Measurements from ENCODE around the gene CCNL1.

The CCNL1 gene

DNA sequence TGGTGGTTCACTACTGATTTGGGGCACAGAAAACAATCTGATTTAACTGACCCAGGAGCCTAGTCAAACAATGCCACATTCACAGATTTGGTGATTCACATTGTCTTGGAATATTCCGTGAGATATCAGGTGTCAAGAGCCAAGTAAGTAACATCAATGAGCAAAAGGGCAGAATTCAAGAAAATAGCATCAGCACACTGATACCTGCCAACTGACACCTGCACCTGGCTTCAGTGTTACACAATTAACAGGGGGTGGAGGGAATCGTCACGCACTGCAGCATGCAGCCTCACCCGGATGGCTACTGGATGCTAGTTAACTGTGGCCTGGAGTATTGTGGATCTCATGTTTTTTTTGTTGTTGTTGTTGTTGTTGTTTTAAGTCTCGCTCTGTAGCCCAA lies 17.6 kb downstream of the CCNL1 start:
- no peak for DNase-seq

DNA sequence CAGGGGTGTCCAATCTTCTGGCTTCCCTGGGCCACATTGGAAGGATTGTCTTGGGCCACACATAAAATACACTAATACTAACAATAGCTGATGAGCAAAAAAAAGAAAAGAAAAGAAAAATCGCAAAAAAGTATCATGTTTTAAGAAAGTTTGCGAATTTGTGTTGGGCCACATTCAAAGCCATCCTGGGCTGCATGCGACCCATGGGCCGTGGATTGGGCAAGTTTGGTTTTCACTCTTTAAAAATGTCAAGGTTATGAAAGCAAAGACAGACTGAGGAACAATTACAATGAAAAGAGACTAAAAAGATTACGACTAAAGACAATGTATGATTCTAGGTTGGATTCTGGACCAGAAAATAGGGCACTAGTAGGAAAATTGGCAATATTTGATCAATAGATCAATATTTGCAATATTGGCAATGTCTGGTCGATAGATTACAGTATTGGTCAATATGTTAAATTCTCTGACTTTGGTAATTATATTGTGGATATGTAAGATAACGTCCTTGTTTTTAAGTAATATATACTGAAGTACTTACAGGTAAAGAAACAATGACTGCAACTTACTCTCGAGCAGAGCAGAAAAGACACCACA lies 19.9 kb downstream of the CCNL1 start:
- DNase-seq: no peak

DNA sequence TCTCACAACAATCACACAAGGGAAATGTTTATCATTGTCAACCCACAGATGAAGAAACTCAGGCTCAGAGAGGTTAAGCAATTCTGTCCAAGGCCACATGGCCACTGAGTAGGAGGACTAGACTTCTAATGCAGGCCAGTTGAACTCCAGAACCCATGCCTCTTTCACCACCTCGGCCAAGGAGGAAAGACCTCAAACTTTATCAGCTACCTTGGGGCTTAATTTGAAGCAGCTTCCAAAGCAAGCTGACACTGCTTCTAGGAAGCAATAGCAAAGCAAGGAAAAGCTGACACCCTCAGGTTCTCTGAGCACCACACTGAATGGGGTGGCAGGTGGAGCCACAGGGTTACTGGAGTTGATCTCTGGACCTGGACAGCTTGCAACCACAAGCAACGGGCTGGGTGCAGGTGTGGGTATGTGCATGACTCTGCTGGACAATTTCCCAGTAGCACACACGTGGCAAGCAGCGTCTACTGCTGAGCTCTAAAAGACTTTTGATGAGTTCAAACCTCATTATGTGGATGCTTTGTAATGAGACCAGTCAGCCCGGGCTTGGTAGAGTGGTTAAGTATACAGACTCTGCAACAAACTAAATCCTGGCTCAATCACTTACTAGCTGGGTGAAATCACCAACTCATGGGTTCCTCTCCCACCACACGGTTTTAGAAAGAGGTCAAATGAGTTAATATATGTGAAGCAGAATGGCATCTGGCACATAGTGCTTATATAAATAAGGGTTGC lies 23.1 kb downstream of the CCNL1 start:
- no peak for DNase-seq

DNA sequence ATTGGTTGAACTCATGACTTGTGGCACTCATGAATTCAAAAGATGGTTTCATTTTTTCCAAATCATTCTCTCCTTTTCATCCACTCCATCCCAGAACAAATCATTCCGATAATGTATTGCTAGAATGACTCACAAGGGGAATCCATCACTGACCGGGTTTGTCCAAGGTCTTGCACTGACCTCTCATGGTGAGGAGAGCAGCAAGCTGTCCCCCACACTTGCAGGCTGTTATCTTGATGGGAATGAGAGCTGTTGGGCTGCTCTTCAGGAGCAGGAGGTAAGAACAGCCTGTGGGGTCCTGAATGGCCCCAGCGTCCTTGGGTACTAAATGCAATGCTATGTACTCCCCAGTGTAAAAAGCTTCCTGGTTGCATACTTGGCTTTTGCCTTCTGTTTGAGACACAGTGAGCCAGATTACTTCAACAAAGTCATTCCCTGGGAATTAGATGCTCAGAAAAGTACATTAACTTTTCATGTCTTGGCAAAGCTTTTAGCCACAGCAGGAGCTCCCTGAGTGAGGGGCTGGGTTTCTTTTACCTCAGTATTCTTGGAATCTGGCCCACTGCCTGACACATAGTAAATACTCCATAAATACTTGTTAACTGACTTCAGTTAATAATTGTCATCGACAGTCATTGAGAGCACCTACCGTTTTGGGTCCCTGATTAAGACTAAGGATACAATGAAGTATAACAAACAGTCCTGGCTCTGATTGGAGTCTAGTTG lies 24.1 kb downstream of the CCNL1 start:
- no peak for DNase-seq

DNA sequence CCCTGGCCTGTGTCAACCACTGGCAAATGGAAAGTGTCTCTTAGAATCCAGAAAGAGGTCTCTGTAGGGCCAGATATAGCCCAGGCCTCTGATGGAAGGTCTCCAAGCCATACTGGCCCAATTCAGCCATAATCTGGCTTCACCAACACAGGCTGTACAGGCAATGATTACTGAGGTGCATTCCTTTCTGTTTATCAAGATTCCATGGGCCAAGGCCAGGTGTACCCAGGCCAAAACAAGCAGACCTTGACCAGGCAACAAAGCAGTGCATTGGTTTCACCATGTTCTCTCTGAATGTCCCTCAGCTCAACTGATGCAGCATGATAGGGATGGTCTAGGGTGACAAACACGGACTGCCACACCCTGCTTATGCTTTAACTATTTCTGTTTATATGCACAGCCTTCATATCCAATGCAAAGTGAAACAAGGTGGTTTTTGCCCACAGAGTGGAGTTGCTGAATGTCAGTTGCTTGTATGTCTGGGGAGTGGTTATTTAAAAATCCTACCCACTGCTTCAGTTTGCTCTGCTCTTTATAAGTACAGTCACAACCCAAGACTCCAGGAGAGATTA lies 25.2 kb downstream of the CCNL1 start:
- DNase-seq: no peak

DNA sequence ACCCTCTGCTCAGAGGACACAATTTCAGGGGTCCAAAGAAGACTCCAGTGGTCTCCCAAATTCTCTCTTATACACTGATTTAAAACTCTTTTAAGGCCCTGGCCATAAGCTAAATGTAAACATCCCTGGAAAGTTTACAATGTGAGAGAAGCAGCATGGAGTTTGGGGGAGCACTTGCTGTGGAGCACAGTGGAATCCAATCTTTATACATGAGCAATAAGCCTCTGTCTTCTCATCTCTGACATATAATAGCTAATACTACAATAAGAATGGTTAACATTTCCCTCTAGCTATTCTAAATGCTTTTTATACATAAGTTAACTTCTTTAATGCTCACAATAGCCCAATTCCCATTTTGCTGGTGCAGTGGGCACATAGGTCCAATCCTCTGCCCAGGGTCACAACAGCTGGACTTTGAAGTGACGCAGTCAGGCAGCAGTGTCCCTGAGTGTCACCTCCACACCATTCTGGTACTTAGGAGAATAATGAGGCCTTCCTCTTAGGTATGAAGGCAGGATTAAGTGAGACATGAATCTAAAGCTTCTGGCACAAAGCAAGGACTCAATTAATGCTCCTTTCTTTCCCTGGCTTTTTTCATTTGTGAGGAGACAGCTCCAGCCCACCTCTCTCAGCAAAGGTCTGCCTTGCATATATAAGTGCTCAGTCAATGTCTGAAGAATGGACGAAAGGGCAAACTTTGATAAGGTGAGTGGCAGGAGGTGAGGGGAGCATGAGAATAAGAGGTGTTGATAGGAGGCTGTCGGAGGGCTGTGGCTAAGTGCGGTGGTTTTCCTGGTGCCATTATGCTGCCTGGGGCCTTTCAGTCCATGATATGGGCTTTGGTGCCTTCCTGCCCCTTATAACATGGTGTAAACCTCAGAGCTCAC lies 26.3 kb downstream of the CCNL1 start:
- no peak for DNase-seq

DNA sequence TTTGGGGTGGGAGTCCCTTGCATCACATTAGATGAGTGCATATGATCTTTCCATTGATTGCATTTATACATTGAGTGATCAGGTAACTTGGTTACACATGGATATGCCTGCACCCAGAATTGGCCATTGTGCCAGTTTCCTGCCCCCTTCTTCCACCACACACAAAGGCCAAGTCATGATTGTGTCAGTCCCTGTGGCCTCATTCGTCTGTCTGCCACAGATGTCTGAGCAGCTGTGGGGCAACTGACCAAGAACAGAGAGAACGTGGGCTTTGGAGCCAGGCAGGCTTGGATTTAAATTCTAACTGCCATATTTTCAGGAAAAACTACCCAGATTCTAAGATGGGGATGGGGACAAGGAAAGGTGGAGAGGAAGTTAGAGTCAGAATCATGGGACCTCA lies 27.0 kb downstream of the CCNL1 start:
- no peak for DNase-seq

DNA sequence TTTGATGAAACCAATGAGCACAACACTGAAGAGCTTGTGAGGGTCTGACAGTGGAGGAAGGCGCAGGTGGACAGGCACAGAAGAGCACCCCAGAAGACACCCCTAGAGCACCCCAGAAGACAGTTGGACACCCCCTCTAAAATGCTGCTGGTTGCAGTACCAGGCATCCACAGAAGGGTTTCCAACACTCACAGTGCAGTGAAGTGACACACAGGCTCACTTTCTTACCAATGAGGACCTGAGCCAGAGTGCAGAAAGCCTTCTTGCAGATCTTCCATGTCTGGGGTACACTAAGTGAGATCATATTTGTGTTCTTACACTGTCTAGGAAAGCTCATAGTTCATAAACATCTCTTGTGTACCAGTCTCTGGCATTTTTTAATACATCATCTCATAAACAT lies 27.6 kb downstream of the CCNL1 start:
- no peak for DNase-seq

DNA sequence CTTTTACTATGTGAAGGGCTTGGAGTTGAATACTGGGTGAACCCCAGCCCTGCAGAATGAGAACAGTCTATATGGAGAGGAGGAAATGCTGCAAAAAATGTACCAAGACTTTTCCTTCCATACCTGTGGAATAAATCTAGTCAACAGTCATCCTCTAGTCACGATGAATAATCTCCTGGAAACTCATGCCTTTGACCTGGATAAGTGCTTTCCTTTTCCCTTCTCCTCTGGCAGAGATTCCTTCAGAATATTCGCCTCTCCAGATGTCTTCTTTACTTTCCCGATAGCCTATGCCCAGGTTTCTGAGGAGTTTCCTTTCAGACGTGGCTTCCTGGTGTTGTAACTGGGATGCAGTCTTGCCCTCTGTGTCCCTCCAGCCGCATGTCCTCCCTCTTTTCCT lies 28.1 kb downstream of the CCNL1 start:
- no peak for DNase-seq

DNA sequence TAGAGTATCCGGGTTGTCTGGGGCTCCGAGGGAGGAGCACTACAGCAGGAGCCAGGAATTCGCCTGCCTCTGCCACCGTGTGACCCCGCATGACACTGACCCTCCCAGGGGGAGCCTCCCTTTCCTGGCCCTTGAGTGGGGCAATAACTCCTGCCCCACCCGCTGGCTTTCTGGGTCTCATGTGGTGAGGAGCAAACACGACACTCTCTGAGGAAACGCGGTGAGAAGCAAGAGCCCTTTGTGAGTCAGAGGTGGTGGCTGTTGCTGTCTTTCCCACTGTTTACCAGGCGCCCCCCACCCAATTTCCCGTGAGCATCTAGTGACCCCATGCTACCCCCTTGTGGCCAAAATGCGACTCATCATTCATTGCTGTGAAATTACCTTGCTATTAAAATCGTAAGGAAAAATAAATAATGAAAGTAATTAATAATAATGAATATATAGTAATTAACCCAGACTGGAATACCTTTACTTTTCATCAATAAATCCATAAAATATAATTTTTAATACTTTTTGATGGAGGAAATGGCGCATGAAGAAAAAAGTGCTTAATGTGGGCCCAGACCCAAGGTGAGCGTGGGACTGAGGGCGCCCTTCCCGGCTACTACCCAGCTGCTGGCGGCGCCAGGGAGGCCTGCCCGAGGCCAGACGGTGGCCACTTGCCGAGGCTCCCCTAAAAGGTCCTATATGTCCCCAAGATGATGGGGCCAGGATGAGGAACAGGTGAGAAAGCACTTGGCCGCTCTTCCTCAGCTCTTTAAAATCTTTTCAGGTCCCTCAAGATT lies 29.3 kb downstream of the CCNL1 start:
- DNase-seq: peak; percentile 78 to 79

DNA sequence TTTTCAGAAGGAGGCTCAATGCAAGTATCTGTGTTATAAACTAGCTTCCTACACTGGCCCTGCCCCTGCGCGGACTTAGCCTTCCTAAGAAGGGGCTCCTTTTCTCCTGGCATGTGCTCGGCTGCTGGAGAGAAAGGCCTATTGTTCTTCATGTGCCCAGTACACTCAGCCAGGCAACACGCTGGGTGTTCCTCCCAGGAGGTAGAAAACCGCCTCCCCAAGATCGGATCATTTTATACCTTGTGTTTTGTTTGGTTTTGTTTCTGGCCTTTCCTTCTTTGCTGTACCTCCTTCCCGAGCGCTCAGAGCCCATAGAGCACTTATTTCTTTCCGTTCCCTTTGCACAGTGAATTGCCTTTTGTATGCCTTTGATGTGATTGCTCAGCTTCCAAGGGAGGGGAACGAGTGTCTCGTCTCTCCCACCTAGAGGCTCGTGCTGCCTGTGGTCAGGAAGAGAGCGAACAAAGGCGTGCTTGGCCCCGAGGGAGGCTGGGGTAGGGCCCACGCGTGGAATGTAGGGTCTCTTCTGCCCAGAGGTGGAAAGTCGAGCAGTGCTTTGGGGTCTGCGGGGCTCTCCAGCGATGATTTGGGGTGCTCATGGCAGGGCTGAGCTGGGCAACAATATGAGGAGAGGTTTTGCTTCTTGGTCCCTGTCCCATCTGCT lies 30.0 kb downstream of the CCNL1 start:
- DNase-seq: peak; percentile 26 to 28

DNA sequence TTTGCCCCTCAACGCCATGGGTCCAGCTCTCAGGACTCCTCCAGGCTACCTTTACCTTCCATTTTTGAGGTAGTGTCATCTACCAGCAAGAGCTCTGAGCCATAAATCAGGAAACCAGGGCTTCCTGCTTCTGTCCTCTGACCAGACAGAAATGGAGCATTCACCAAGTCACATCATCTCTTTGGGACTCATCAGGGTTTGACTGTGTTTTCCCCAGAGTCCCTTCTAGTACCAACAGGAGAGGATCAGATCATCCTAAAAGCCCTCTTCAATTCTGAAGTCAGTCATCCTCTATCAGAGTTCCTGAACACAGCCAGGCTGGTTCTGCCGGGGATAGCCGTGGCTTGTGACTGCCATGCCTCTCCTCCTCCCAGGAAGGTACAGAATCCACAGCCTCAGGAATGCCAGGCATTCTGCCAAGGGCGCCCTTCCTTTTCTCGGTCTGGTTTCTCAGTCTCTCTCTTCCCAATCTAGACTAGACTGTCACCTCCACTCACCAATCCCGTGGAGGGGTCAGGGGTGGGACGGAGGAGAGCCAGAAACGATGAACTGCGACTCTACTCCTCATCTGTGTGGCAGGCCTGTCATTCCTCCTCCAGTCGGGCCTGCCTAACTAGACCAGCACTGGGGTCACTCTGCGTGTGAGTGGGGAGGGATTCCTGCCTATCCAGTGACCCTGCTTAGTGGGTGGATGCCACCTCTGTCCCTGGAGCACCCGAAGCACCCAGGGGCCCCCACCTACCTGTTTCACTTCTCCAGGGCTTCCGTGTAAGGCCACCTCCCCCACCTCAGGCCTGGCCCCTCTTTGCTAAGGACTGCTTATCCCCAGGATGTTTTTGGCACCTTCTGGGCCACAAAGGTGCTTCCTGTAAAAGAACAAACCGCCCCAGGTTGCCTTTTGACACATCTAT lies 30.9 kb downstream of the CCNL1 start:
- DNase-seq: peak in 1 of 2 experiments; percentile 13

DNA sequence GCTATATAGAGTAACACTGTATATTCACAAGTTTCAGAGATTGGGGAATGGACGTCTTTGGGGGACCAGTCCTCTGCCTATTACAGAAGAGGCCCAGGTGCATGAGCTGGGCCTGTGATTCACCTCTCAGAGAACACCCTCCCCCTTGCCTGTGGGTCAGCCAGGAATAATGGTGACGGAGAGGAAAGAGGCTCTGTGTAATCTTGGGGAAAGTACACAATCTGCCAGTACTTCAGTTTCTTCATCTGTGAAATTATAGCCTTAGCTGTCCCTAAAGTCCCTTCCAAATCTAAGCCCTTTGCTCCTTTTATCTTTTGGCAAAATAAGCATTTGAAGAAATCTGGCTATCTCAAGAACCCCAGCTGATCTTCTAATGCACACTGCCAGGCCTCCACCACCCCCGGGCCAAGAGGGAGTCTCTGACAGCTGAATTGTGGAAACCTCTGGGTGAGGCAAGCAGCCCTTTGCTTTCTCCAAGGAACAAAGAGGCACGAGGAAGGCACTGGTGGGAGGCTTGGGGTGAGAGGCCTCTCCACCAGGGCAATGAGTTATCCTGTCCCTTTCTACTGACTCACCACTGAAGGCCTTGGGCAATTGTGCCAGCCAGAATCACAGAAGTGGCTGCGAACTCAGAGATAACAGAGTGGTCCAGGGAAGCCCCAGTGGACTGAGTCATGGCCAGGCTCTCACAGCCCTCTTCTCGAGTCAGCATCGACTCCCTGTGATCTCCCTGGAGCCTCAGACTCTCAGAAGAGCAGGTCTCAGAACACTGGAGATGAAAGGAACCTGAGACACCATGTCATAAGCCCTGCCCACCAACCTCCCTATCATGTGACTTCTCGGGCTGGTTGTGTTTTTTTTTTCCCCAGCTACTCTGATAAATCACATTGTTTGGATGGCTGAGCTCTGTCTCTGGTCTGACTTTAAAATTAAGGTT lies 31.8 kb downstream of the CCNL1 start:
- peak; percentile 62 to 67 for DNase-seq

DNA sequence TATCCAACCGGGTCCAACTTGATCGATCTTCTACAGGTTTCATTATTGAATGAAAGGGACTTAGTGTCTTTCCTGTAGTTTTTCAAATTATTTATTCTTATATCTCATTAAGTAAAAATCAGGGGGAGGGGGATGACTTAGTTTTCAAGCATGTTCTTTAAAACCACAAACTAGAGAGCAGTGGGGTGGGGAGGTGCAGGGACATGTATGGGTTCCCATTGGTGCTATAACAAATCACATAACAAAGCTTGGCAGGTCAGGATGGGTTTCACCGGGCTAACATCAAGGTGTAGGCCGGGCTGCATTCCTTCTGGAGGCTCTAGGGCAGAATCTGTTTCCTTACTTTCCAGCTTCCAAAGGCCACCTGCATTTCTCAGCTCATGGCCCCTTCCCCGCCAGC lies 32.7 kb downstream of the CCNL1 start:
- DNase-seq: no peak

DNA sequence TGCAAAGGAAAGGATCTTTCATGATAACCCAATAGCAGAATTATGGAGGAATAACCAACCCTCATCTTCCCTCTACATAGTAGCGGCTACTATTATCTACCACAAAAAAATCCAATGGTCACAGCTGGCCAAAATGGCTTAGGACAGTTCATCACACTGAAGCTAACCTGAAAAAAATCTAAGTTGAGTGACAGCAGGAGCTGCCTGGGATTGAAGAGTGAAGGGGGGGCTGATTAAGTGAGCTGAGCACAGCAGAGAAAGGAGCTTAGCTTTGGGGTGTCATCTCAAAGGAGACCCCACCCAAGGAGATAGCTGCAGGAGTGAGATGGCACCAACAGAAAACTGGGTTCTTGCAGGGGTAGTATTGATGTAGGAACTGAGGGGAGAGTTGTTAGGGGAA lies 33.6 kb downstream of the CCNL1 start:
- no peak for DNase-seq

DNA sequence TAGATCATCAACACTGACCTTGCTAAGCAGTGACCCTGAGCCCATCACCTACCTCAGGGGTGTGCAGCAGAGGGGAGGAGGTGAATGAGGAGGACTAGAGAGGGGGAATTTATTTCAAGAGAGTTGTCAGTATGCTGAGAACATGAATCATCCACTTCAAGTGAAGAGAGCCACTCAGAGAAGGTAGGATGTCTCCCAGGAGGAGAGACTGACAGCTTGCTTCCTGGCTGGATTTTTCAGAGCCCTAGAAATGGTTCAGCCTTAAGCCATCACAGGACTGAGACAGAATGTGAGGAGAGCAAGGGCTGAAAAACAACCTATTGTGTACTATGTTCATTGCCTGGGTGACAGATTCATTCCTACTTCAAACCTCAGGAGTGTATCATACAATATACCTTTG lies 34.8 kb downstream of the CCNL1 start:
- DNase-seq: no peak

DNA sequence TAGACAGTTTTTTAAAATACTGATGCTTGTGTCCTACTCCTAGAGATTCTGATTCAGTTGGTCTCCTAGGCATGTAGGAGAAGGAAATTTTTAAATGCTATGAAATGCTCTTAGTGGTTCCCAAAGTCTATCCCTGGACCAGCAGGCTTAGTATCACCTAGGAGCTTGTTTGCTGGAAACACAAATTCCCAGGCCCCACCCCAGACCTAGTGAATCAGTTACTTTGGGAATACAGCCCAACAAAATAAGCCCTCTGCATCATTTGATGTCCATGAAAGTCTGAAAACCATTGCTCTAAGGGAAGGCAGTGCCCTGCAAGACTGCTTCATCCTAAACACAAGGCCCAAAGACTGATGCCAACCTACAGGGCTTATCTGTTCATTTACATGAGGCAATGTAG lies 36.3 kb downstream of the CCNL1 start:
- no peak for DNase-seq

DNA sequence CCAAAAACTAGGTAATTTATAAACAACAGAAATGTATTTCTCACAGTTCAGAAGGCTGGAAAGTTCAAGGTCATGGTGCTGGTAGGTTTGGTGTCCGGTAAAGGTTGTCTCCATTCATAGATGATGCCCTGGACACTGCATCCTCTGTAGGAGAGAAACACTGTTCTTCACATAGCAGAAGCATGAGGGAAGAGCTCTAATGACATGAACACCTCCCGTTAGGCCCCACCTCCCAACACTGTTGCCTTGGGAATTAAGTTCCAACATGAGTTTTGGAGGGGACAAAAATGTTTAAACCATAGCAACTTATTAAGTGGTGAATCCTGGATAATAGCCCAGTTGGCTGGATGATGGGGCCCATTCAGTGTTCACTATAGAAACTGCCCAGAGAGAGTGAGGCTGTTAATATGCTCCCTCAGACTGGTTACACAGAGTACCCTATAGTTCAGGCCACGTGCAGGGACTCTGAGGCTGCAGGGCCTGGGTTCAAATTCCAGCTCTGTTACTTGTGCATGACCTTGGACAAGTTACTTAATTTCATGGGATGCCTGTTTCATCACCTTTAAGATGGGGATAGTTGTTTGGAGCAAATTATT lies 37.0 kb downstream of the CCNL1 start:
- DNase-seq: no peak

DNA sequence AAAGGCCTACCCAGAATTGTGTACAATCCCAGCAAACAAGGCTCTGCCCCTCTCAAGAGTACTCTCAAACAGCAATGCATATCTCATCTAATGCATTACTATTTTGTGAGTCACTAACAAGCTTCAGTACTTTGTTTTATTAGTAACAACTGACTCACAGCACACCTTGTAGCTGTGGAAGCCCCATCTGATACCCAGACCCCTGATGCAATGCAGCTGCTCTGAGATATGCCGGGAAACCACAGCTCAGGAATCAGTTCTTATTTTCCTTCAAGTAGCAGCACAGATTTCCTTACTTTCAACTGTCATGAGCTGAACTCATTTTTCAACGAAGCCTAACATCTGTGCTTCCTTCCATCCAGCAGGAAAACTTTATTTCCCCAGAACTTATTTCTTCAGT lies 37.8 kb downstream of the CCNL1 start:
- no peak for DNase-seq
